Naive thymus-derived CD4-positive, alpha-beta T cell (primary cell): ENCODE data around the gene KCNN2. TPM values are rescaled to one million over a fixed set of nuclear protein-coding genes. Genes with fewer than 3 reads are reported as not detected.

ENCODE experiments used
- ATAC-seq: fragments of 150-1000 bp; cut with Tn5 transposase; 2 replicates; pipeline ENCODE4 v1.10.0; 2021; ENCODE audit warnings: mild to moderate bottlenecking, moderate library complexity
- CTCF ChIA-PET: fragments of 350-600 bp; sonication (Branson Sonifier 250); formaldehyde crosslinking; loops from one replicate; lab custom pipeline; 2021; ENCODE audit warnings: antibody characterized with exemption; lab: Charles Lee
- POLR2A ChIA-PET: fragments of 350-600 bp; sonication (Branson Sonifier 250); formaldehyde crosslinking; loops from one replicate; lab custom pipeline; 2021; ENCODE audit warnings: antibody characterized with exemption, inconsistent platforms; lab: Charles Lee
- DNase-seq, 9 donors: peaks; one replicate each; pipeline versions ENCODE4 v3.0.0 to v3.0.0-alpha.2; 2020 to 2022; ENCODE audit warnings: mixed read lengths in 1 of 9
- H3K27ac ChIP-seq: one replicate; pipeline ENCODE4 v1.7.0; 2013; ENCODE audit warnings: mild to moderate bottlenecking, low read depth, low read length, moderate library complexity
- H3K27me3 ChIP-seq, 2 donors: one replicate each; pipeline ENCODE4 v1.7.0; 2013; ENCODE audit warnings: low read length in 2 of 2, mild to moderate bottlenecking in 2 of 2, moderate library complexity in 2 of 2; ENCODE audit not compliant: control insufficient read depth in 2 of 2, insufficient read depth in 2 of 2
- H3K36me3 ChIP-seq, 3 experiments: 1 replicate in 2 of 3; 2 replicates in 1 of 3; pipeline ENCODE4 v1.7.0; 2013; ENCODE audit warnings: low read length in 3 of 3, mild to moderate bottlenecking in 3 of 3, moderate library complexity in 1 of 3; ENCODE audit not compliant: insufficient read depth in 3 of 3, control insufficient read depth in 2 of 3
- H3K4me1 ChIP-seq, 2 donors: one replicate each; pipeline ENCODE4 v1.7.0; 2013; ENCODE audit warnings: low read length in 2 of 2, mild to moderate bottlenecking in 2 of 2, moderate library complexity in 1 of 2; ENCODE audit not compliant: control insufficient read depth in 2 of 2, insufficient read depth in 2 of 2
- H3K4me3 ChIP-seq: 2 replicates; pipeline ENCODE4 v1.7.0; 2013; ENCODE audit warnings: mild to moderate bottlenecking, low read length
- H3K9me3 ChIP-seq, 3 experiments: 1 replicate in 2 of 3; 2 replicates in 1 of 3; pipeline ENCODE4 v1.7.0; 2013; ENCODE audit warnings: low read length in 3 of 3; ENCODE audit not compliant: control insufficient read depth in 2 of 3
- H3K27ac Mint-ChIP-seq, 9 donors: one replicate each; pipeline ENCODE4 v1.8.0; 2020 to 2022; ENCODE audit warnings: mixed read lengths in 9 of 9, mild to moderate bottlenecking in 8 of 9, moderate library complexity in 5 of 9, inconsistent platforms in 2 of 9
- H3K27me3 Mint-ChIP-seq, 5 donors: one replicate each; pipeline ENCODE4 v1.8.0; 2021 to 2022; ENCODE audit warnings: mixed read lengths in 5 of 5, mild to moderate bottlenecking in 1 of 5
- H3K36me3 Mint-ChIP-seq, 5 donors: one replicate each; pipeline ENCODE4 v1.8.0; 2020 to 2022; ENCODE audit warnings: mixed read lengths in 5 of 5, mild to moderate bottlenecking in 3 of 5, inconsistent platforms in 1 of 5
- H3K4me1 Mint-ChIP-seq, 7 donors: one replicate each; pipeline ENCODE4 v1.8.0; 2020 to 2022; ENCODE audit warnings: mixed read lengths in 7 of 7, mild to moderate bottlenecking in 3 of 7, inconsistent platforms in 1 of 7
- H3K4me3 Mint-ChIP-seq, 10 donors: one replicate each; pipeline ENCODE4 v1.8.0; 2020 to 2022; ENCODE audit warnings: mild to moderate bottlenecking in 10 of 10, mixed read lengths in 10 of 10, moderate library complexity in 6 of 10, inconsistent platforms in 2 of 10
- H3K9me3 Mint-ChIP-seq, 11 donors: one replicate each; pipeline ENCODE4 v1.8.0; 2020 to 2022; ENCODE audit warnings: mixed read lengths in 11 of 11, mild to moderate bottlenecking in 4 of 11, inconsistent platforms in 1 of 11, moderate library complexity in 1 of 11
- intact Hi-C, 2 donors: fragments of 100-400 bp; cut with micrococcal nuclease; formaldehyde crosslinking; loops; one replicate each; pipeline ENCODE4 v1.15.1; 2023
- polyA plus RNA-seq, 2 donors: library from polyadenylated mRNA; unstranded; fragments of 300-500 nt; fragmentation: Illumina TruSeq; gene quantifications; one replicate each; pipeline ENCODE4 v1.2.3, GENCODE V29; 2021
- total RNA-seq, 6 experiments: library from RNA in 5 of 6; stranded (reverse) in 5 of 6; gene quantifications; 1 replicate in 5 of 6; 2 replicates in 1 of 6; pipeline ENCODE4 v1.2.3 and lab custom pipeline; 2021 to 2026

KCNN2 gene
- total and polyA plus RNA-seq, 7 experiments from 2014 or later: not detected

- ChIA-PET POLR2A (no interaction called here), CTCF (no interaction called here)
- no peak for DNase-seq
- Histone ChIP-seq H3K4me3 (no peak overlapping the region), H3K27ac (no peak overlapping the region), H3K27me3 (no peaks in the 10 kb centered on the region), H3K9me3 (no peaks in the 10 kb centered on the region), H3K4me1 (no peaks in the 10 kb centered on the region), H3K36me3 (no peaks in the 10 kb centered on the region)
- H3K27ac Mint-ChIP-seq: no peak overlapping the region
- intact Hi-C loops: no loop called here
- no peak for ATAC-seq
- peaks cover 0 to 4% (median 0%) of the 10 kb centered on the region in 5 donors for H3K27me3 Mint-ChIP-seq
- H3K36me3 Mint-ChIP-seq: no peaks in the 10 kb centered on the region
- H3K4me3 Mint-ChIP-seq: no peak overlapping the region
- peaks cover 0 to 4% (median 0%) of the 10 kb centered on the region in 11 donors for H3K9me3 Mint-ChIP-seq
- H3K4me1 Mint-ChIP-seq: no peaks in the 10 kb centered on the region
Observed at GRCh38 chr5:114324282-114324681, 37.6 kb upstream of the KCNN2 start.

GRCh38 chr5:114325541-114325940 is 36.3 kb upstream of the KCNN2 start:
- ATAC-seq (no peak), DNase-seq (no peak)
- no peaks in the 10 kb centered on the region for H3K9me3 ChIP-seq
- H3K4me1 ChIP-seq: no peaks in the 10 kb centered on the region
- no peaks in the 10 kb centered on the region for H3K27me3 ChIP-seq
- Mint-ChIP-seq H3K36me3 (no peaks in the 10 kb centered on the region), H3K27me3 (no peaks in the 10 kb centered on the region), H3K9me3 (peaks cover 0 to 4% (median 0%) of the 10 kb centered on the region in 11 donors), H3K27ac (no peak overlapping the region), H3K4me1 (no peaks in the 10 kb centered on the region), H3K4me3 (no peak overlapping the region)
- no peaks in the 10 kb centered on the region for H3K36me3 ChIP-seq
- no peak overlapping the region for H3K27ac ChIP-seq
- intact Hi-C loops: no loop called here
- no peak overlapping the region for H3K4me3 ChIP-seq
- POLR2A ChIA-PET: no interaction called here
- CTCF ChIA-PET: no interaction called here

- Histone ChIP-seq H3K27me3 (no peaks in the 10 kb centered on the region), H3K4me3 (no peak overlapping the region), H3K4me1 (no peaks in the 10 kb centered on the region), H3K27ac (no peak overlapping the region), H3K36me3 (no peaks in the 10 kb centered on the region), H3K9me3 (no peaks in the 10 kb centered on the region)
- Mint-ChIP-seq H3K36me3 (no peaks in the 10 kb centered on the region), H3K4me1 (no peaks in the 10 kb centered on the region), H3K27me3 (no peaks in the 10 kb centered on the region), H3K9me3 (peaks cover 0 to 4% (median 0%) of the 10 kb centered on the region in 11 donors), H3K4me3 (no peak overlapping the region), H3K27ac (no peak overlapping the region)
- POLR2A ChIA-PET: no interaction called here
- ATAC-seq (no peak), DNase-seq (no peak)
- CTCF ChIA-PET: no interaction called here
- intact Hi-C loops: no loop called here
Observed at GRCh38 chr5:114327474-114327873, 34.4 kb upstream of the KCNN2 start.

- no peak overlapping the region for H3K27ac Mint-ChIP-seq
- CTCF ChIA-PET: no interaction called here
- DNase-seq: no peak
Observed at GRCh38 chr5:114327987-114328386, 33.9 kb upstream of the KCNN2 start.

GRCh38 chr5:114330916-114331531 is 30.8 kb upstream of the KCNN2 start:
- Mint-ChIP-seq H3K27ac (no peak overlapping the region), H3K4me3 (no peak overlapping the region), H3K9me3 (peaks cover 0 to 9% (median 0%) of the 10 kb centered on the region in 11 donors), H3K36me3 (no peaks in the 10 kb centered on the region), H3K27me3 (no peaks in the 10 kb centered on the region), H3K4me1 (no peaks in the 10 kb centered on the region)
- Histone ChIP-seq H3K9me3 (no peaks in the 10 kb centered on the region), H3K36me3 (no peaks in the 10 kb centered on the region), H3K27ac (no peak overlapping the region), H3K4me1 (no peaks in the 10 kb centered on the region), H3K4me3 (no peak overlapping the region), H3K27me3 (no peaks in the 10 kb centered on the region)
- CTCF ChIA-PET: no interaction called here
- POLR2A ChIA-PET: no interaction called here
- DNase-seq (no peak), ATAC-seq (no peak)
- intact Hi-C loops: no loop called here

More at GRCh38 chr5:114327987-114328386, 33.9 kb upstream of the KCNN2 start:
- H3K27me3 ChIP-seq: no peaks in the 10 kb centered on the region
- no peaks in the 10 kb centered on the region for H3K9me3 ChIP-seq
- no peak overlapping the region for H3K4me3 ChIP-seq
- Mint-ChIP-seq H3K4me1 (no peaks in the 10 kb centered on the region), H3K4me3 (no peak overlapping the region), H3K36me3 (no peaks in the 10 kb centered on the region), H3K27me3 (no peaks in the 10 kb centered on the region), H3K9me3 (peaks cover 0 to 4% (median 0%) of the 10 kb centered on the region in 11 donors)
- POLR2A ChIA-PET: no interaction called here
- intact Hi-C loops: no loop called here
- ATAC-seq: no peak
- H3K27ac ChIP-seq: no peak overlapping the region
- no peaks in the 10 kb centered on the region for H3K36me3 ChIP-seq
- no peaks in the 10 kb centered on the region for H3K4me1 ChIP-seq

GRCh38 chr5:114332493-114332892 is 29.4 kb upstream of the KCNN2 start:
- no peaks in the 10 kb centered on the region for H3K36me3 Mint-ChIP-seq
- no peak for DNase-seq
- no peak for ATAC-seq
- Histone ChIP-seq H3K9me3 (no peaks in the 10 kb centered on the region), H3K36me3 (no peaks in the 10 kb centered on the region), H3K27ac (no peak overlapping the region), H3K4me3 (no peak overlapping the region), H3K27me3 (no peaks in the 10 kb centered on the region), H3K4me1 (no peaks in the 10 kb centered on the region)
- no peak overlapping the region for H3K4me3 Mint-ChIP-seq
- H3K27me3 Mint-ChIP-seq: no peaks in the 10 kb centered on the region
- intact Hi-C loops: no loop called here
- POLR2A ChIA-PET: no interaction called here
- peaks cover 0 to 10% (median 0%) of the 10 kb centered on the region in 11 donors for H3K9me3 Mint-ChIP-seq
- CTCF ChIA-PET: no interaction called here
- no peak overlapping the region for H3K27ac Mint-ChIP-seq
- H3K4me1 Mint-ChIP-seq: no peaks in the 10 kb centered on the region

- intact Hi-C loops: no loop called here
- POLR2A ChIA-PET: no interaction called here
- no peak overlapping the region for H3K27ac Mint-ChIP-seq
Observed at GRCh38 chr5:114332925-114333324, 28.9 kb upstream of the KCNN2 start.

More at GRCh38 chr5:114332925-114333324, 28.9 kb upstream of the KCNN2 start:
- CTCF ChIA-PET: no interaction called here
- Mint-ChIP-seq H3K4me3 (no peak overlapping the region), H3K36me3 (no peaks in the 10 kb centered on the region), H3K27me3 (no peaks in the 10 kb centered on the region), H3K4me1 (no peaks in the 10 kb centered on the region), H3K9me3 (peaks cover 0 to 10% (median 0%) of the 10 kb centered on the region in 11 donors)
- Histone ChIP-seq H3K4me3 (no peak overlapping the region), H3K36me3 (no peaks in the 10 kb centered on the region), H3K4me1 (no peaks in the 10 kb centered on the region), H3K27ac (no peak overlapping the region), H3K9me3 (no peaks in the 10 kb centered on the region), H3K27me3 (no peaks in the 10 kb centered on the region)
- DNase-seq: no peak
- ATAC-seq: no peak
